Esophagus (tissue), 2 donors: ENCODE results near the gene RACGAP1. TPM values are rescaled to one million over a fixed set of nuclear protein-coding genes. Genes with fewer than 3 reads are reported as not detected.
"Not testable (repeated sequence)": the region's sequence is repeated elsewhere in the genome, so short reads cannot be mapped to it uniquely, and the experiment has no call there.

Experiments used
- H3K27ac ChIP-seq, 2 donors: one replicate each; pipeline ENCODE4 v1.5.1; 2013; ENCODE audit warnings: low read depth in 2 of 2, mild to moderate bottlenecking in 2 of 2, inconsistent platforms in 1 of 2, low read length in 1 of 2, moderate library complexity in 1 of 2
- H3K27me3 ChIP-seq, 2 donors: one replicate each; pipeline ENCODE4 v1.6.1; 2013; ENCODE audit warnings: low read length in 2 of 2, control low read depth in 1 of 2, mild to moderate bottlenecking in 1 of 2; ENCODE audit not compliant: insufficient read depth in 2 of 2, control insufficient read depth in 1 of 2
- H3K36me3 ChIP-seq, 2 donors: one replicate each; pipeline ENCODE4 v1.6.1; 2013; ENCODE audit warnings: low read length in 1 of 2; ENCODE audit not compliant: control insufficient read depth in 2 of 2, insufficient read depth in 2 of 2
- H3K4me1 ChIP-seq, 2 donors: one replicate each; pipeline ENCODE4 v1.6.1; 2013; ENCODE audit warnings: low read length in 1 of 2; ENCODE audit not compliant: control insufficient read depth in 2 of 2, insufficient read depth in 2 of 2
- H3K4me3 ChIP-seq, 2 donors: one replicate each; pipeline ENCODE4 v1.5.1; 2013; ENCODE audit warnings: low read length in 2 of 2, mild to moderate bottlenecking in 2 of 2, low read depth in 1 of 2, moderate library complexity in 1 of 2
- H3K9me3 ChIP-seq, 2 donors: one replicate each; pipeline ENCODE4 v1.6.1; 2013; ENCODE audit warnings: mild to moderate bottlenecking in 2 of 2, low read depth in 1 of 2, low read length in 1 of 2, moderate library complexity in 1 of 2; ENCODE audit not compliant: control insufficient read depth in 2 of 2, insufficient read depth in 1 of 2
- WGBS, 2 donors: extraction: QIAGEN DNeasy Blood & Tissue Kit; methylation state at CpG; one replicate each; pipeline ENCODE4 v1.1.7; 2013; 5-methylcytosine and 5-hydroxymethylcytosine counted together
- polyA plus RNA-seq, 2 donors: library from polyadenylated mRNA; stranded (reverse); fragments of 200-250 nt; gene quantifications; one replicate each; pipeline ENCODE4 v1.2.3, GENCODE V29; 2013
- donor health status: healthy with polysubstance abuse.
- donor health status: Bipolar disorder and iron deficiency.

RACGAP1 gene
- polyA plus RNA-seq, 2 donors: 6.0 to 16.8 TPM

DNA sequence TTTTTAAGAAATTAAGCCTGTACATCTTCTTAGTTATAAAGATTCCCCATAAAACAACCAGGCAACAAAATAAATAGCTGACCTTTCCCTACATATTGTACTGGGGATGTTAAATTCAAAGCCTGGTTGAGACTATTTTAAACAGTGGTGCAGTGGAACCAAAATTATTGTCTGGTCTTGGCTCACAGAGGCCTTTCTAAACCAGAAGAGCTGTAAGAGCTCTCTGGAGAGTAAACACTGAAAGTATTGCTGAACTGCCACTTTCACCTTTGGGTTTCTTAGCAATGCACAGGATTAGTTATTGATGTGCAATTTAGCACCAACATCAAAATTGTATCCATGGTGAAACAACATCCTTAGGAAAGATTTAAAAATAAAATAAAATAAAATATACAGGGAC is 20.6 kb downstream of the RACGAP1 start:
- H3K36me3 ChIP-seq: no peaks in the 10 kb centered on the region
- H3K27me3 ChIP-seq: no peaks in the 10 kb centered on the region
- no peak overlapping the region for H3K4me3 ChIP-seq
- H3K27ac ChIP-seq: no peak overlapping the region
- no peaks in the 10 kb centered on the region for H3K4me1 ChIP-seq
- no peaks in the 10 kb centered on the region for H3K9me3 ChIP-seq

DNA sequence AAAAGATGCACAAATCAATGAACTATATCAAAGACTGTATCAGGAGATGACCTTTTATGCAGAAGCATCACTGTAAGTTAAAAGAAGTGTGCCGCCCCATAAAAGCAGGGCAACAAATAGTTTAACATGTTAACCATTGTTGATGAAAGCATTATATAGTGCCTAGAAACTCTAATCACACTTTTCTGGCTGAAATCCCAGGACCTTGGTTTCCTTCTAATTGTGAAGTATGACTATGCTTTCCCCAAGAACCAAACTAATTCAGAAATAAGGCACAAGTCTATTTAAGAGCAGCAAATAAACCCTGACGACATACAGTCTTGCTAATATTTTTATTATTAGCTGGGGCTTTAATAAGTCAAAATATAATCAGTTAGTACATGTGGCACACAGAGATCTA is 21.7 kb downstream of the RACGAP1 start:
- 87 to 89% methylated on average over 2 of the region's 2 CpGs for WGBS, 2 donors
- Histone ChIP-seq H3K27me3 (no peaks in the 10 kb centered on the region), H3K27ac (no peak overlapping the region), H3K9me3 (no peaks in the 10 kb centered on the region), H3K36me3 (no peaks in the 10 kb centered on the region), H3K4me3 (no peak overlapping the region), H3K4me1 (no peaks in the 10 kb centered on the region)

DNA sequence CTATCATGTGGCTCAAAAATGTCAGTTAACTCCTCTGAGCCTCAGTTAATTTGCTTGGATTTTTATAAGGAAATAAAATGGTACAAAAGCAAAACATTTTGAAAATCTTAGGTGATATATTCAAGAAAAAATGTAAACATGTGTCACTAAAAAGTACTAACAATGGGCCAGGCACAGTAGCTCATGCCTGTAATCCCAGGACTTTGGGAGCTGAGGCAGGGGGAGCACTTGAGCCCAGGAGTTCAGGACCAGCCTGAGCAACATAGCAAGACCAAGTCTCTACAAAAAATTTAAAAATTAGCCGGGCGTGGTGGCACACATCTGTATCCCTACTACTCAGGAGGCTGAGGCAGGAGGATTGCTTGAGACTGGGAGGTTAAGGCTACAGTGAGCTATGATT is 26.8 kb downstream of the RACGAP1 start:
- Histone ChIP-seq H3K27ac (no peak overlapping the region), H3K36me3 (no peaks in the 10 kb centered on the region), H3K9me3 (no peaks in the 10 kb centered on the region), H3K4me3 (no peak overlapping the region), H3K27me3 (no peaks in the 10 kb centered on the region), H3K4me1 (no peaks in the 10 kb centered on the region)
- 88 to 89% methylated on average over 2 of the region's 2 CpGs for WGBS, 2 donors

DNA sequence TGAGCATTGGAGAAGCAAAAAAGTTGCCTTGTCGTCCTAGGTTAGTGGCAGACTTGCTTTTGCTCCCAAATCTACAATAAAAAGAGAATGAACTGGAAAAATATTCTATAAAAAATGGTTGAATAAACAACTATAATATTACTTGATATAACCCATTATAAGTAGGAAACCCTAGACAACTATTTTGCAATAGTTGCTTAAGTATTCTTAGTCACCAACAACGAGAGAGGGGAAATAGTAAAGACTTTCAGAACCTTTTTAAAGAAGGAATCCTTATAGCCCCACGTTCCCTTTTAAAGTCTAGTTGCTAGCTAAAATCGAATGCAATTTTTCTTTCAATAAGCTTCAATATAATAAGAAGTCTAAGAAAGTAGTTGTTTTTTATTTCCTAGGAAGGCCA is 35.0 kb downstream of the RACGAP1 start:
- H3K4me3 ChIP-seq: no peak overlapping the region
- no peaks in the 10 kb centered on the region for H3K27me3 ChIP-seq
- no peaks in the 10 kb centered on the region for H3K9me3 ChIP-seq
- 88 to 91% methylated on average over 4 of the region's 4 CpGs for WGBS, 2 donors
- H3K36me3 ChIP-seq: peaks cover 0 to 3% of the 10 kb centered on the region in 2 donors
- no peaks in the 10 kb centered on the region for H3K4me1 ChIP-seq
- no peak overlapping the region for H3K27ac ChIP-seq

DNA sequence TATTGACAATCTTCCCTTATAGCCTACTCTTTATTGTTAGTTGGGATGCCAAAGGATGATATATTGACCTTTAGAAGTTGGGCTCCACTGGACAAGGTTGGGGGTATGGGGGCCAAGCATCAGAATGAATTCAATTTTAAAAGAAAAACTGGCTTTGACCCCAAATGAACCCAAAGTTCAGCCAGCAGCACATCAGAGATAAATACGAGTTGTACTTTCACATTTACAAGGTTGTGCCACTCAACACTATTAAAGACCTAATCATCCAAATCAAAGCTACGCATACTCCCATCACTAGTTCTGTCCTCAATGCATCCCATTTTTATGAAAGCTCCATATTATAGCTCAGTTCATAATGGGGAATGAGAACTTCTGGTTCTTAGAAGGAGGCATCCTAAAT is 35.9 kb downstream of the RACGAP1 start:
- H3K9me3 ChIP-seq, H3K36me3 ChIP-seq, H3K4me1 ChIP-seq, H3K27ac ChIP-seq, H3K27me3 ChIP-seq, H3K4me3 ChIP-seq: not testable (repeated sequence)
- 97 to 98% methylated on average over 2 of the region's 2 CpGs for WGBS, 2 donors

DNA sequence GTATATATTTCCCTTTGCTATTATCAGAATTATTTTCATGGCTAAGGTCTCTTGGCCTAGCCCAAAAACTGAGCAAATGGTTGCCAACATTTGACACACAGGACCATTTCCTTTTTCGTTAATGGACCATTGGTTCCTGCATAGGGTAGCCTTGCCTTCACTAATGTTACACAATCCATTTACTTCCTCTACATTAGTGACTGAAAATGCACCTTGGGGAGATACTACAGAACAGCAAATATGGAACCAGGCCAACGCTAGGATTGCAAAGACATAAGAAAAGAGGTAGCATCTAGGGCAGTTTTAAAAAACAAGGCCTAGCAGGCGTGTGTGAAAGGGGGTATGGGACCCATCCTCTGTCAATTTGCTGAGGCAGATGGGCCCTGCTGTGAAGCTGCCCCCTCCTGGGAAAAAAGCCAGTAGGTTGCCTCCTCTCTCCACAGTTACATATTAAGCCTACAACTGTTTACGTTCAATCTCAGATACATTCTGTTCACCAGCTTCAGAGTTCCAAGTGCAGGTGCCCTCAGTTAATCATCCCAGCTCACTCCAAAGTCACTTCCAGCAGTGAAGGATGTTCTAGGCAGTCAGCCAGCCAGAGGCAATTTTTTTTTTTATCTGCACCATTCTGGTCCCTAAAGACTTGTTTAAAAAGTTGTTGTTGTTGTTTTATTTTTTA is 37.5 kb downstream of the RACGAP1 start:
- Histone ChIP-seq H3K36me3 (no peaks in the 10 kb centered on the region), H3K27me3 (no peaks in the 10 kb centered on the region), H3K27ac (no peak overlapping the region), H3K4me3 (no peak overlapping the region), H3K9me3 (no peaks in the 10 kb centered on the region), H3K4me1 (no peaks in the 10 kb centered on the region)
- 82 to 85% methylated on average over 4 of the region's 4 CpGs for WGBS, 2 donors

DNA sequence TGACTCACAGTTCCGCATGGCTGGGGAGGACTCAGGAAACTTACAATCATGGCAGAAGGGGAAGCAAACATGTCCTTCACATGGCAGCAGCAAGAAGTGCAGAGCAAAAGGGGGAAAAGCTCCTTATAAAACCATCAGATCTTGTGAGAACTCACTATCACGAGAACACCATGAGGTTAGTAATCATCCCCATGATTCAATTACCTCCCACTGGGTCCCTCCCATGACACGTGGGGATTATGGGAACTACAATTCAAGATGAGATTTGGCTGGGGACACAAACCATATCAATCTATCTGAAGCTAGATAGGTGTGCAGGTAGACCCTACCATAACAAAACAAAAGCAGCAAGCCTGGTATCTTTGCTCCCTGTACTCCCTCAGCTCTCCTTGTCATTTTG is 38.8 kb downstream of the RACGAP1 start:
- not testable (repeated sequence) for H3K36me3 ChIP-seq, H3K27me3 ChIP-seq, H3K27ac ChIP-seq, H3K4me3 ChIP-seq, H3K4me1 ChIP-seq, H3K9me3 ChIP-seq
- 83 to 91% methylated on average over 3 of the region's 3 CpGs for WGBS, 2 donors

DNA sequence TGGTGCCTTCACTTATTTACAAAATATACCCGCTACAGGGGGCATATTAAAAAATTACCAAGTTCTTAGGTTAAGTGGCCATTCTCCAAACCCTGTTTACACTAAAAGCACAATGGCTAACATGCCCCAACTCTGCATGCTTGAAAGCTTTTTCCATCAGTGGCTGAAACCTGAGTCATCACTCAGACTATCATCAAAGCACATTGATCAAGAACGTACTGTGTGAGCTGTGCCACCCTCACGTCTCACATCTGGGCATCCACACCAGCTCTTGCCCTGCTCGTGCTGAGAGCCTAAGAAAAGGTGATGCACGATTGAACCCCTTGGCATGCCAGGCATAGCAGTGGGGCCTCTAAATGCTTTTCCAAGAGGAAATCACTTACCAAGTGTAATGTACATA is 39.3 kb downstream of the RACGAP1 start:
- H3K36me3 ChIP-seq: no peaks in the 10 kb centered on the region
- H3K27me3 ChIP-seq: no peaks in the 10 kb centered on the region
- H3K4me3 ChIP-seq: no peak overlapping the region
- 79 to 81% methylated on average over 5 of the region's 5 CpGs for WGBS, 2 donors
- H3K9me3 ChIP-seq: no peaks in the 10 kb centered on the region
- H3K4me1 ChIP-seq: no peaks in the 10 kb centered on the region
- no peak overlapping the region for H3K27ac ChIP-seq

DNA sequence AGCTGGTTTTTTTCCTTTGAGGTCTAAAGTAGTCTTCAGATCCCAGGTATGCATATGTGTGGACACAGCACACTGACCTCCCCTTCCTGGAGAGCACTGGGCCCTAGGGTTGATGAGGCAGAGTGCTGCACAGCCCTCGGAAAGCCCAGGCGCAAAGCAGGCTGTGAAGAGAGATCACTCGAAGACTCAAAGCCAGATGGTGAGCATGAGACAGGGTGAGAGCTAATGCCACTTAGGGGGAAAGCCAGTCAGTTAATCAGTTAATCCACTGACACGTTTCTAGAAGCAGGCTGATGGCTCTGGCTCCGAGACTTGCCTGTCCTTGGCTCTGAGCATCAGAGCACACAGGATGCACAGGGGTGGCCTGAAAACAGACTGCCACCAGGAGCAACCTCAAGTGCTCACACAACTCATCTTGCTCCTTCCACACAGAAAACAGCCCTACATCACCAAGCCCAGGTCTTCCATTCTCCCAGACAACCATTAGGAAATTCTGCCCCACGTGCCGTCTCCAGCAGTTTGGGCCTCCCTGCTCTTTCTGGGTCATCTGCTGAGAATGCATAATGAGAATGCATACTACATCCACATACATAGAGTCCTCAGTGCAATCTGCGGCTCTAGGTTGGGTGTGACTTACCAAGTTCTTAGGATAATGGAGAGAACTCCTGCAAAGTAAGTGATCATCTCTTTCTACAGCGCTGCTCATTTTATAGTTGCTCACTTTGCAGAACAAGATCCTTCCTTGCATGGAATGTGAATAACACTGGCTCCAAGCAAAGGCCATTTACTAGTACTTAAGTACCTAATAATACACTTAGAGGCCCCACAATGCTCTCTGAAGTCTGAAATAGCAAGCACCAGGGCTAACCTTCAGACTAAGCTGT is 40.6 kb downstream of the RACGAP1 start:
- 87 to 90% methylated on average over 9 of the region's 9 CpGs for WGBS, 2 donors
- Histone ChIP-seq H3K9me3 (no peaks in the 10 kb centered on the region), H3K36me3 (no peaks in the 10 kb centered on the region), H3K27me3 (no peaks in the 10 kb centered on the region), H3K4me3 (no peak overlapping the region), H3K27ac (no peak overlapping the region), H3K4me1 (no peaks in the 10 kb centered on the region)

DNA sequence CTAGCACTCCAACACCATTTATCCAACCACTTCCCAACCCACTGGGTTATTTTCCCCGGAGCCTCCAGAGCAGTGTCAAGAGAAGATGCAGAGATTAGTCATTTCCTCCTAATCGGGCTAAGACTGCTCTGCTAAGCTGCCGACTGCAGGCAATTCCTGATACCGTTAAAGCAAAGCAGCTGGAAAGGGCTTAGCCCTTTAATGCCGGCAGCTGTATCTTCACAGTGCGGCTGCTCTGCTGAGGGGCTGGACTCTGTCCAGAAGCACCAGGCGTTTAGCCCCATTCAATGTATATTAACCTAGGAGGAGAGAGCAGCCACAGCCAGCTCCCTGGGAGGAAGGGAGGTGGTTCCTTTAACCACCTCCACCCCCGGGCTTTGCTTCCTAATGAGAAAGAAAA is 41.4 kb downstream of the RACGAP1 start:
- Histone ChIP-seq H3K36me3 (no peaks in the 10 kb centered on the region), H3K27ac (no peak overlapping the region), H3K27me3 (no peaks in the 10 kb centered on the region), H3K9me3 (no peaks in the 10 kb centered on the region), H3K4me1 (no peaks in the 10 kb centered on the region), H3K4me3 (no peak overlapping the region)
- 5 to 7% methylated on average over 8 of the region's 8 CpGs for WGBS, 2 donors
